ENCODE results near the gene ELFN1.
"Not testable (repeated sequence)": the region's sequence is repeated elsewhere in the genome, so short reads cannot be mapped to it uniquely, and the experiment has no call there.

Gene ELFN1

DNA sequence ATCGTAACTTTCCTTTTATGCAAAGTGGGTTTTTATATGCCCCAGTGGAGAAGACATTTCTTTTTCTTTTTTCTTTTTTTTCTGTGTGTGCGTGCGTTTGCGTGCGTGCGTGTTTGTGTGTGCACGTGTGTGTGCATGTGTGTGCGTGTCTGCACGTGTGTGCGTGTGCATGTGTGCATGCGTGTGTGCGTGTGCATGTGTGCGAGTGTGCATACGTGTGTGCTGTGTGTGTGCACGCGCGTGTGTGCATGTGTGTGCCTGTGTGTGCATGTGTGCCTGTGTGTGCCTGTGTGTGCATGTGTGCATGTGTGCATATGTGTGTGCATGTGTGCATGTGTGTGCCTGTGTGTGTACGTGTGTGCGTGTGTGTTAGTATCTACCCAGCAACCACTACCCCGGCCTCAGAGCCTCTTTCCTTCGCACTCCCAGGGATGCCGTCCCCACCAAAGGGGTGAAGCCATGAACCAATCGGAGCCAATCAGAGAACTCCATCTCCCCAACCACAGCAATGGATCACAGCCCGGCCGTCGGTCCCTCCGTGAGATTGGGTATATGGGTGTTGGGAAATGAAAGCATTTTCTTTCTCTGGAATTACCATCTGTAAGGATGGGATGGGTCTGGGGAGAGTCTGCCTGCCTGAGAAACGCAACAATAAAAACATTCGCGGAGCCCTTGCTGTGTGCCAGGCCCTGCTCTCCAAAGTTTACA is 92.3 kb downstream of the ELFN1 start:
- DNase-seq: no peak

DNA sequence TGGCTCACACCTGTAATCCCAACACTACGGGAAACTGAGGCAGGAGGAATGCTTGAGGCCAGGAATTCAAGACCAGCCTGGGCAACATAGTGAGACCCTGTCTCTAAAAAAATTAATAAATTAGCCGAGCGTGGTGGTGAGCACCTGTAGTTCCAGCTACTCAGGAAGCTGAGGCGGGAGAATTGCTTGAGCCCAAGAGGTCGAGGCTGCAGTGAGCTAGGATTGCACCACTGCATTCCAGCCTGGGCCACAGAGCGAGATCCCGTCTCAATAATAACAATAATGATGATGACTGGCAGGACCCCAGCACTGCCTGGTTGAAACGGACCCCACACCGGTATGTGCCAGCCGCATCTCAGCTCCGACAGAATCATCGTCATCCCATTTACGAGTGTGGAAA is 93.0 kb downstream of the ELFN1 start:
- DNase-seq: no peak

DNA sequence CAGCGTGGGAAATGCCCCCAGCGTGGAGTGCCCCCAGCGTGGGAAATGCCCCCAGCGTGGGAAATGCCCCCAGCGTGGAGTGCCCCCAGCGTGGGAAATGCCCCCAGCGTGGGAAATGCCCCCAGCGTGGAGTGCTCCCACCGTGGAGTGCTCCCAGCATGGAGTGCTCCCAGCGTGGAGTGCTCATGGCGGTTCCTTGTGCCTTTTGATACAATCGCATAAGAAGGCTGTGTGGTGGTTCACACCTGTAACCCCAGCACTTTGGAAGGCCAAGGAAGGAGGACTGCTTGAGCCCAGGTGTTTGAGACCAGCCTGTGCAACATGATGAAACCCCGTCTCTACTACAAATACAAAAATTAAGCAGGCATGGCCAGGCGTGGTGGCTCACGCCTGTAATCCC is 93.8 kb downstream of the ELFN1 start:
- DNase-seq: not testable (repeated sequence)

DNA sequence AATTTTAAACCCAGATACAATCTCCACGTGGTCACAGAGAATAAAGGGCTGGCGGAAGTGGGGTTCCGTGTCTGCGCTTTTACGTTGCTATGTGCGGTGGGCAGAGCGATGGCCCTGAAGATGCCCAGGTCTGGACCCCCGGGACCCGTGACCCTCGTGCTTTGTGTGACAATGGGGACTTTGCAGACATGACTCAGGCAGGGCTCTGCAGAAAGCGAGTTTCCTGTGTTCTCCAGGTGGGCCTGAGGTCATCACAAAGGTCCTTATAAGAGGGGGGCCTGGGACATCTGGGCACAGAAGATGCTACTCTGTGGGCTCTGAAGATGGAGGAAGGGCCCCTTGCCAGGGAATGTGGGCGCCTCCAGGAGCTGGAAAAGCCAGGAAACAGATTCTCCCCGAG is 95.3 kb downstream of the ELFN1 start:
- DNase-seq: no peak

DNA sequence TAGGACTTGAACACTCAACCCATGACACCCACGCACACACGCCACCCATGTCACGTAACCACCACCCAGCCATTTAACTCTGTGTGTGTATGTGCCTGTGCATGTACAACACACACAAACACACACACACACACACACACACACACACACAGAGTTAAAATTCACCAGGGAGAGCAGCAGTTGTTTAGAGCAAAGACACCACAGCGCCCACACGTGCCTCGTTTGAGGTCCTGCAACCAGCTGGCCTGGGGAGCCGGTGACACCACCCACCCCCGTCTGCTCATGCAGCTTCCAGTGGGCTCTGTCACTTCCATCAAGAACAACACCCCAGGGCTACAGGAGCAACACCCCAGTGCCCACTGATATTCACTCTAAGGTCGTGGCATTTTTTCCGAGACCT is 97.4 kb downstream of the ELFN1 start:
- no peak for DNase-seq

DNA sequence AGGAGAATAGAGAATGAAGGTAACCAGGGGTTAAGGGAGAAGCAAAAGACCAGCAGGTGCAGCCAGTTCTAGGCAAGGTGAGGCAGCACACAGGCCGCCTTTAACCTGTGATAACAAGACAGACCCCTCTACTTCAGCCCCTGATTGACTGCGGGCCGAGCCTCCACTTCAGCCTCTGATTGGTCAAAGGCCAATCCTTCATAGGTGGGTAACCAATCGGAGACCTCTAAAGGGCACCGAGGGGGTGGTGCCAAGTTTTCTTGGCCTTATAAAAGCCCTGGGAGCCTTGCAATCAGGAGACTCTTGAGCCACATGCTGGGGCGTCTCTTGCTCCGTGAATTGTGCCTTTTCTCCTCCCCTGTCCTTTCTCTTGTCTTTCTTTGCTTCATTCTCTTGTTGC is 98.8 kb downstream of the ELFN1 start:
- no peak for DNase-seq

DNA sequence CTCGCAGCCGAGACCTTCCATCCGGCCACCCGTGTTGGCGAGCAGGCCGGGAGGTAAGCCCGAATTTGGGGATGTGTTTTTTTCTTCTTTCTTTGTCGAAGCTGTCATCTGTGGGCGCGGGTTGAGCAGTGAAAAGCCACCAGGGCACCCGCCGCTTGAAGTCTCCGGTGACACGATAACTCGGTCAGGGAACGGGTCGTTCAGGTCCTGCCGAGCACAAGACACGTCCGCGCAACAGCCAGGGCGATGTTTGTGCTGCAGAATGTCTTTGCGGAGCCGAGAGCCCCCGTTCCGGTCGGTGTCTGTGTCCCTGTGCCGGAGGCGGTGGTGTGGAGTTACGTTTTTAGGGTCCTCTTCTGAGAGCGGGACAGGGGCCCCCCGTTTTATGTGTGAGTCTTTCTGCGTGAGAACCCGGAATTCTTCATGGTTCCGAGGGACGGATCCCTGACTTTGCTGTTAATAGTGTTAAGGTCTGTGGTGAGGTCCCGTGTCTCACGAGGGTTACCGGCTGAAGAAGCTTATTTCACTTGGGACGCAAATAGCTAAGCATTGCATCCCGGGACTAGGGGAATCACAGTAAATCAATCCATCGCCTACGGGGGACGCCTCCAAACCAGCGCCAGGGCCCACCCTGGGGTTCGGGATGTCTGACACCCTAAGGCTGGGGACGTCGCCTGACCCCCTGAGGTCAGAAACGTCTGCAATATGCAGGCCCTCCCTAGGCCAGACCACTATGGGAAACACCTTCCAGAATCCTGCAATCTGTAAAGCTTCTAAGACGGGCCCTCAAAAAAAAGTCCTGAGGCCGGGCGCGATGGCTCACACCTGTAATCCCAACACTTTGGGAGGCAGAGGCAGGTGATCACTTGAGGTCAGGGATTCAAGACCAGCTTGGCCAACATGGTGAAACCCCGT is 99.5 kb downstream of the ELFN1 start:
- DNase-seq: no peak

DNA sequence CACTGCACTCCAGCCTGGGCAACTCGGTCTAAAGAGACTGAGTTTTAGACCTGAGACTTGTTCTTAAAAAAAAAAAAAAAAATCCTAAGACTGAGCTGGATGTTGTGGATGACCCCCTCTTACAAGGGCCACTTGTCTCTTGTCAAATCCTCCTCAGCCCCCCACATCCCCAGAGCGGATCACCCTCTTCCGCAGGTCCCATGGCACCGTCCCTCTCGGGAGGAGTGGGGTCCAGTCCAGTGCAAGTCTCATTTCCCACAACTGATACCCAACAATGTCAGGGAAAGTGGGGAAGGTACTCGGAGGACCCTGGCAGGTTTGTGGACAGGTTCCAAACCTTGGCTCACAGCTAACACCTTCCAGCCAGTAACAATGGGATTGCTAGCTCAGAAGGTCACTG is 100.3 kb downstream of the ELFN1 start:
- no peak for DNase-seq

DNA sequence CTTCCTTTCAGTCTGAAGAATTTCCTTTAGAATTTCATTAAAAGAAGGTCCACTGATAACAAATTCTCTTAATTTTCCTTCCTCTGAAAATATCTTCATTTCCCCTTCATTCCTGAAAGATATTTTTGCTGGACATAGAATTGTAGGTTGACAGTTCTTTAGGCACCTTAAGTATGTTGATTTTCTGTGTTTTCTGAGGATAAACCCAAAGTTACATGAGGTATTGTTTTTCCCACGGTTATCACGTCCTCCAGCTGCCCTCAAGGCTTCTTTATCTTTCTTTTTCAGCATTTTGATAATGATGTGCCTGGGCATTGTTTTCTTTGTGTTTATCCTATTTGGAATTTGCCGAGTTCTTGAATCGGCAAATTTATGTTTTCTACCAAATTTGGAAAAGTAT is 105.3 kb downstream of the ELFN1 start:
- no peak for DNase-seq

DNA sequence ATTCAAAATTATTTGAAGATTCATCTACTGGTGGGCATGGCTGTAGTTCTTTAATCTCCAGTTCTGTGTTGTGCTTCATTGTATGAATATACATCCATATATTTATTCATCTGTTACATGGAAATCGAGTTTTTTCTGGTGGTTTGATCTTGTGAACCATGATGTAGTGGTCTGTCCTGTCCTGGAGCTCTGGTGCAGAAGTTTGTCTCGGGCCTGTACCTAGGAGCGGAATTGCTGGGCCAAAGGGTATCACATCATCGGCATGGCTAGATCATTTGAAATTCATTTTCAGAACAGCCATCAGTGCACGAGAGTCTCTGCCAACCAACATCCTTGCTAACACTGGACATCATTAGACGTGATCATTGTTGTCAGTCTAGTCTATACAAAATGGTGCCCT is 107.0 kb downstream of the ELFN1 start:
- no peak for DNase-seq

DNA sequence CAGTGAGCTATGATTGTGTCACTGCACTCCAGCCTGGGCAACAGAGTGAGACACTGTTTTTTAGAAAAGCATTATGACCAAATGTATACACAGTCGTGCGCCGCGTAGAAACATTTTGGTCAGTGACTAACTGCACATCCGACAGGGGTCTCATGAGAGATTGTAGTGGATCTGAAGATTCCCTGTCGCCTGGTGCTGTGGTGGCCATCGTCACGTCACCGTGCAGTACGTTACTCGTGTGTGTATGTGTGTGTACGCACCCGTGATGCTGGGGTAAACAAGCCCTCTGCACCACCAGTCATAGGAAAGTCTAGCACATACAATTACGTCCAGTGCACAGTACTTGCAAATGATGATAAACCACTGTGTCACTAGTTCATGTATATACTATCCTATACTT is 109.4 kb downstream of the ELFN1 start:
- no peak for DNase-seq

DNA sequence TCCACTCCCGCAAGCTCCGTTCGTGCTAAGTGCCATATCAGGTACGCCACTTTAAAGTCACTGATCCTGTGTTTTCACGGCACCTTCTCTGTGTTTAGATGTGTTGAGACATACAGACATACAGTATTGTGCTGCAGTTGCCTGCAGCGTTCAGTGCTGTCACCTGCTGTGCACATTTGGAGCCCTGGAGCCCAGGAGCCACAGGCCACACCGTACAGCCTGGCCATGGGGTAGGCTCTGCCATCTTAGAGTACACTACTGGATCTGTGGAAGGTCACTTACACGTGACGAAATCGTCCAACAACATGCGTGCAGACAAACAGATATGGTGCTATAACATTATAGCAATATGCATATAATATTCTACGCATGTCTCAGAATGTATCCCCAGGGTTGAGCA is 111.3 kb downstream of the ELFN1 start:
- DNase-seq: no peak

DNA sequence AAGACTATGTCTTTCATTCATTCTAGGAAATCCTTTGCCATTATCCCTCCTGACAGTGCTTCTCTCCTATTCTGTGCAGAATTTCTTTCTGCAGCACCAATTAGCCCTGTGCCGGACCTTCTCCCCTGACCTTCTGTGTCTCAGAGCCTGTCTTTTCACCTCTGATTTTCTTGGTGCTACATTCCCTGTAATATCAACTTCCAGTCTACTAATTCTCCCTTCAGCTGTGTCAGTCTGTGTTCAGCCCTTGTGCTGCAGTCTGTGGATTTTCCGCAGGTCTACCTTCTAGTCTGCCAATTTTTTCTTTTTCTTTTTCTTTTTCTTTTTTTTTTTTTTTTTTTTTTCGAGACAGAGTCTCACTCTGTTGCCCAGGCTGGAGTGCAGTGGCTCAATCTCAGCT is 115.8 kb downstream of the ELFN1 start:
- no peak for DNase-seq

DNA sequence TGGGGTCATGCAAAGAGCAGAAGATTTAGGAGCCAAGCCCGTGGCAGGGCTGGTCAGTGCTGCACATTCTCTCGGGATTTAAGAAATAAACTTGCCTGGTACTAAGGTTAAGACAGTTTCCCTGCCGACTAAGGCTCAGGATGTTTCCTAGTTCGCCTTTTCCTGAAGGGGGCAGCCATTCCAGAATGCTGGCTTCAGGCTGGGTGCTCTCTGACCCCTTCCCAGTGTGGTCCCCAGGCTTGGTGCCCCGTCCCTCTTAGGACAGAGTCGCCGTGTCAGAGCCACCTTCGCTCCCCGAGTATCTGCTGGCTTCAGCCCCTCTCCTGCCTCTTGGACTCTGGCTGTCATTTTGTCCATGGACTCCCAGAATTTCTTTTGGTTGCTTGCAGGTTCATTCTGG is 117.2 kb downstream of the ELFN1 start:
- DNase-seq: no peak

DNA sequence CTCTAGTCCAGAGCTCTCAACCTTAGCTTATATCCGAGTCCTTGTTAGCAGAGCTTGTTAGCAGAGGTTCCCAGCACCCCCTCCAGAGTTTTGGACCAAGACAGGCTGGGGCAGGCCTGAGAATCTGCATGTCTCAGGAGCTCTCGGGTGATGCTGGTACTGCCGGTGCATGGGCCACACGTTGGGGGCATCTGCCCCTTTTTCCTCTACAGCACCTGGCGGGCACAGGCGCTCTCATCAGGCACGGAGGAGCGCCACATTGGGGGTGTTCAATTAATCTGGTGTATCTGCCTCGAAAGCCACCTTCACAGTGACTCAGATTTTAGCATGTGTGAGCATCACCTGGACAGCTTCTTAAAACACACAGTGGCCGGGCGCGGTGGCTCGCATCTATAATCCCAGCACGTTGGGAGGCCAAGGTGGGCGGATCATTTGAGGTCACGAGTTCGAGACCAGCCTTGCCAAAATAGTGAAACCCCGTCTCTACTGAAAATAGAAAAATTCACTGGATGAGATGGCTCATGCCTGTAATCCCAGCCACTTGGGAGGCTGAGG is 117.7 kb downstream of the ELFN1 start:
- DNase-seq: no peak

DNA sequence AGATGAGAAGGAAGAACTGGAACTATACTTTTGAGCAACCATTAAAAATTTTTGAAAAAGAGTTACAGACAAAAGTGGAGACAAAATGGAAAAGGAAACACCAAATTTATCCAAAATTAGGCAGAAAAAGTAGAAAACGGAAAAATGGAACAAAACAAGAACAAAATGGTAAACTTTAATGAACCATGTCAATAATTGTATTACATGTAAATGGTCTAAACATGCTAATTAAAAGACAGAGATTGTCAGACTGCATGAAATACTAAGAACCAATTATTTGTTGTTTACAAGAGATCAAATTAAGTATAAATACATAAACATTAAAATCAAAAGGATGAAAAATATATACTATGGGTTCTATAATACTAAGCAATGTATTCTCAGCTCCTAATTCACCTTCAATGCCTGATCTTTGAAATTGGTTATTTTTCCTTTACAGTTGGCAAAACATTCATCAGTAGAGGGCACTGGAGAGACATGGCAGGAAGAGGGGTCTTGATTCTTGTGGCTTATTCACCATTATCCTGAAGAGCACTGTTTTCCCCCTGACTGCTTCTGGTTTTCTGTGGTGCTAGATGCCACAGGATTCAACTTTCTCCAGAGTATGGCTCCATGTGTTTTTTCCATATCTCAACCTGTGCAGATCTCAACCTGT is 124.9 kb downstream of the ELFN1 start:
- peak; percentile 18 for DNase-seq
